Smooth muscle cell (in vitro differentiated cells): ENCODE data around the gene NRXN3. TPM values are rescaled to one million over a fixed set of nuclear protein-coding genes. Genes with fewer than 3 reads are reported as not detected.

Experiments
- DNase-seq: peaks from one replicate; lab custom pipeline; 2025; ENCODE audit not compliant: unreplicated experiment; lab: John Stamatoyannopoulos, UW
- H2AFZ ChIP-seq: fragments of 200-600 bp; sonication (generic); 2 replicates; pipeline ENCODE4 v1.6.0; 2016; ENCODE audit warnings: antibody characterized with exemption, low read depth, mild to moderate bottlenecking
- H3F3A ChIP-seq: fragments of 200-600 bp; sonication (generic); 2 replicates; pipeline ENCODE4 v1.6.0; 2017; ENCODE audit warnings: antibody characterized with exemption, low read depth
- H3K27ac ChIP-seq: fragments of 200-600 bp; sonication (generic); 2 replicates; pipeline ENCODE4 v1.5.1; 2016; ENCODE audit warnings: low read depth, mild to moderate bottlenecking
- H3K27me3 ChIP-seq: fragments of 200-600 bp; sonication (generic); 2 replicates; pipeline ENCODE4 v1.6.1; 2016; ENCODE audit warnings: low read depth, mild to moderate bottlenecking
- H3K36me3 ChIP-seq: fragments of 200-600 bp; sonication (generic); 2 replicates; pipeline ENCODE4 v1.5.1; 2016; ENCODE audit warnings: low read depth
- H3K4me1 ChIP-seq: fragments of 200-600 bp; sonication (generic); 2 replicates; pipeline ENCODE4 v1.5.1; 2016; ENCODE audit warnings: low read depth
- H3K4me2 ChIP-seq: fragments of 200-600 bp; sonication (generic); 2 replicates; pipeline ENCODE4 v1.6.0; 2016; ENCODE audit warnings: mild to moderate bottlenecking
- H3K4me3 ChIP-seq: fragments of 200-600 bp; sonication (generic); 2 replicates; pipeline ENCODE4 v1.5.1; 2016; ENCODE audit warnings: mild to moderate bottlenecking
- H3K79me2 ChIP-seq: fragments of 200-600 bp; sonication (generic); 2 replicates; pipeline ENCODE4 v1.6.0; 2016; ENCODE audit warnings: low read depth, mild to moderate bottlenecking
- H3K9ac ChIP-seq: fragments of 200-600 bp; sonication (generic); 2 replicates; pipeline ENCODE4 v1.6.0; 2016; ENCODE audit warnings: low read depth
- H3K9me3 ChIP-seq: fragments of 200-600 bp; sonication (generic); replicated peaks from 2 replicates; pipeline ENCODE4 v1.5.1; 2016; ENCODE audit warnings: low read depth
- H4K20me1 ChIP-seq: fragments of 200-600 bp; sonication (generic); 2 replicates; pipeline ENCODE4 v1.6.0; 2016; ENCODE audit warnings: low read depth
- CTCF ChIP-seq: fragments of 200-600 bp; sonication (generic); IDR thresholded peaks from 2 replicates; pipeline ENCODE4 v1.5.1; 2017; ENCODE audit warnings: borderline replicate concordance, mild to moderate bottlenecking, antibody characterized with exemption; ENCODE audit not compliant: insufficient read depth, poor library complexity, severe bottlenecking
- WGBS: methylation state at CpG from one replicate; pipeline ENCODE4 v1.1.7; 2016; ENCODE audit warnings: low lambda C conversion rate; 5-methylcytosine and 5-hydroxymethylcytosine counted together
- polyA plus RNA-seq: library from polyadenylated mRNA; unstranded; fragments of >200 nt; fragmentation: Nextera tagmentation; extraction: Ambion mirVana; gene quantifications from 2 replicates; pipeline ENCODE4 v1.2.1, GENCODE V29; 2016
- total RNA-seq: library from RNA; depleted of rRNA; stranded (reverse); fragments of >200 nt; gene quantifications from 2 replicates; pipeline ENCODE4 v1.2.3, GENCODE V29; 2014

The NRXN3 gene
- total and polyA plus RNA-seq, 2 experiments from 2014 or later, result 1.2 to 7.0 TPM

GRCh38 chr14:78227248-78228077, 57.3 kb downstream of the NRXN3 start:
- 77% methylated on average over 14 of the region's 14 CpGs for WGBS
- Histone ChIP-seq H3K36me3 (no peaks in the 10 kb centered on the region), H3K9ac (no peak overlapping the region), H3K4me2 (no peak overlapping the region), H3K27ac (no peak overlapping the region), H3K9me3 (no peaks in the 10 kb centered on the region), H3K4me1 (peaks cover 3% of the 10 kb centered on the region), H2AFZ (no peak overlapping the region), H3F3A (no peaks in the 10 kb centered on the region), H4K20me1 (no peaks in the 10 kb centered on the region), H3K4me3 (no peak overlapping the region), H3K79me2 (no peaks in the 10 kb centered on the region), H3K27me3 (no peaks in the 10 kb centered on the region)
- no peak for DNase-seq
- TF ChIP-seq CTCF, result no peak

- 89% methylated on average over 3 of the region's 3 CpGs for WGBS
- no peak overlapping the region for H3K4me3 ChIP-seq
- TF ChIP-seq CTCF, result no peak
- H4K20me1 ChIP-seq, result no peaks in the 10 kb centered on the region
- no peak overlapping the region for H3K27ac ChIP-seq
- no peaks in the 10 kb centered on the region for H3F3A ChIP-seq
- H3K36me3 ChIP-seq, result no peaks in the 10 kb centered on the region
- H2AFZ ChIP-seq, result no peak overlapping the region
- no peaks in the 10 kb centered on the region for H3K79me2 ChIP-seq
- no peaks in the 10 kb centered on the region for H3K9me3 ChIP-seq
- no peaks in the 10 kb centered on the region for H3K27me3 ChIP-seq
- no peak overlapping the region for H3K4me2 ChIP-seq
- H3K4me1 ChIP-seq, result peaks cover 7% of the 10 kb centered on the region
- H3K9ac ChIP-seq, result no peak overlapping the region
- no peak for DNase-seq
Observed at GRCh38 chr14:78228702-78229327, 58.6 kb downstream of the NRXN3 start.

- H3K4me2 ChIP-seq, result no peak overlapping the region
- no peaks in the 10 kb centered on the region for H3K36me3 ChIP-seq
- TF ChIP-seq CTCF, result no peak
- no peak overlapping the region for H3K27ac ChIP-seq
- H3F3A ChIP-seq, result no peaks in the 10 kb centered on the region
- no peaks in the 10 kb centered on the region for H3K79me2 ChIP-seq
- H3K27me3 ChIP-seq, result no peaks in the 10 kb centered on the region
- no peak overlapping the region for H2AFZ ChIP-seq
- DNase-seq, result no peak
- WGBS, result 77% methylated on average over 5 of the region's 5 CpGs
- H3K4me3 ChIP-seq, result no peak overlapping the region
- H3K9me3 ChIP-seq, result no peaks in the 10 kb centered on the region
- H4K20me1 ChIP-seq, result no peaks in the 10 kb centered on the region
- H3K4me1 ChIP-seq, result peaks cover 7% of the 10 kb centered on the region
- H3K9ac ChIP-seq, result no peak overlapping the region
Observed at GRCh38 chr14:78232231-78233000, 62.2 kb downstream of the NRXN3 start.
